GM19463 (cell line): ENCODE data around the gene UBTD1.

ENCODE experiments used
- ATAC-seq: cut with Tn5 transposase; IDR thresholded peaks from one replicate; pipeline ENCODE4 v1.9.1; 2021; ENCODE audit warnings: mild to moderate bottlenecking, moderate library complexity; ENCODE audit not compliant: unreplicated experiment

The UBTD1 gene

GRCh38 chr10:97607095-97607636 is 108.4 kb downstream of the UBTD1 start:
- no peak for ATAC-seq

- ATAC-seq: no peak
Observed at GRCh38 chr10:97608991-97609561, 110.4 kb downstream of the UBTD1 start.

- no peak for ATAC-seq
Observed at GRCh38 chr10:97611473-97611872, 112.7 kb downstream of the UBTD1 start.

- ATAC-seq: no peak
Observed at GRCh38 chr10:97612386-97612785, 113.7 kb downstream of the UBTD1 start.

GRCh38 chr10:97618285-97618684 is 119.6 kb downstream of the UBTD1 start:
- ATAC-seq: no peak

- ATAC-seq: no peak
Observed at GRCh38 chr10:97618733-97619132, 120.0 kb downstream of the UBTD1 start.
